Breast epithelium (tissue), 3 donors: ENCODE results near the gene CRAMP1.

Experiments
- CTCF ChIP-seq, 3 donors: fragments of 450-650 bp; IDR thresholded peaks; one replicate each; pipeline ENCODE4 v1.5.1; 2016 to 2017; ENCODE audit warnings: antibody characterized with exemption in 3 of 3, mild to moderate bottlenecking in 3 of 3, moderate library complexity in 3 of 3
- POLR2A ChIP-seq: fragments of 450-650 bp; IDR thresholded peaks from one replicate; pipeline ENCODE4 v1.6.1; 2016; ENCODE audit warnings: antibody characterized with exemption, mild to moderate bottlenecking, moderate library complexity
- POLR2AphosphoS5 ChIP-seq, 3 donors: sonication (generic); formaldehyde crosslinking; IDR thresholded peaks; one replicate each; pipeline ENCODE4 v1.6.1; 2017; ENCODE audit warnings: antibody characterized with exemption in 3 of 3

DNA sequence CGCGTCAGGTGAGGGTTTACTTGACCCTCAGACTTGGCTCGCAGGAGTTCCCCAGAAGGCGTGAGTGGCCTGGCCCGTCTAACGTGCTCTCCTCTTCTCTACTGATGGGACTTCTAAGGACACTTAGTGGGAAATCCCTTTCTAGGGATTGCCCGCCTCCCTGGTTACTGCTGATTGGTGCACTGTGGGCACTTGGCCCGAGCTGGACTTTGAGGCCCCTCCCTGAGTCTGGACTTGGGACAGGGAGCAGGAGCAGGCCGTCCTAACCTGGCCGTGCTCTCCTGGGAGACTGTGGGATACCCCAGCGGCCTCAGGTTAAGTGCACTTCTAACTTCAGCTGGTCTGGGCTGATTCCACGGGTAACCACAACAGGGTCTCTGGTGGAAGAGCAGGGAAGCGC is 15.0 kb upstream of the CRAMP1 start:
- TF ChIP-seq CTCF (IDR thresholded peaks at IDR 0.05), result no peak
- no peak for TF ChIP-seq POLR2A
- no peak for TF ChIP-seq POLR2AphosphoS5 (IDR thresholded peaks at IDR 0.05)
